Smooth muscle cell (in vitro differentiated cells): ENCODE results near the gene PIGK. TPM values are rescaled to one million over a fixed set of nuclear protein-coding genes. Genes with fewer than 3 reads are reported as not detected.

ENCODE experiments used
- DNase-seq: peaks from one replicate; lab custom pipeline; 2025; ENCODE audit not compliant: unreplicated experiment; lab: John Stamatoyannopoulos, UW
- H2AFZ ChIP-seq: fragments of 200-600 bp; sonication (generic); 2 replicates; pipeline ENCODE4 v1.6.0; 2016; ENCODE audit warnings: antibody characterized with exemption, low read depth, mild to moderate bottlenecking
- H3F3A ChIP-seq: fragments of 200-600 bp; sonication (generic); 2 replicates; pipeline ENCODE4 v1.6.0; 2017; ENCODE audit warnings: antibody characterized with exemption, low read depth
- H3K27ac ChIP-seq: fragments of 200-600 bp; sonication (generic); 2 replicates; pipeline ENCODE4 v1.5.1; 2016; ENCODE audit warnings: low read depth, mild to moderate bottlenecking
- H3K27me3 ChIP-seq: fragments of 200-600 bp; sonication (generic); 2 replicates; pipeline ENCODE4 v1.6.1; 2016; ENCODE audit warnings: low read depth, mild to moderate bottlenecking
- H3K36me3 ChIP-seq: fragments of 200-600 bp; sonication (generic); 2 replicates; pipeline ENCODE4 v1.5.1; 2016; ENCODE audit warnings: low read depth
- H3K4me1 ChIP-seq: fragments of 200-600 bp; sonication (generic); 2 replicates; pipeline ENCODE4 v1.5.1; 2016; ENCODE audit warnings: low read depth
- H3K4me2 ChIP-seq: fragments of 200-600 bp; sonication (generic); 2 replicates; pipeline ENCODE4 v1.6.0; 2016; ENCODE audit warnings: mild to moderate bottlenecking
- H3K4me3 ChIP-seq: fragments of 200-600 bp; sonication (generic); 2 replicates; pipeline ENCODE4 v1.5.1; 2016; ENCODE audit warnings: mild to moderate bottlenecking
- H3K79me2 ChIP-seq: fragments of 200-600 bp; sonication (generic); 2 replicates; pipeline ENCODE4 v1.6.0; 2016; ENCODE audit warnings: low read depth, mild to moderate bottlenecking
- H3K9ac ChIP-seq: fragments of 200-600 bp; sonication (generic); 2 replicates; pipeline ENCODE4 v1.6.0; 2016; ENCODE audit warnings: low read depth
- H3K9me3 ChIP-seq: fragments of 200-600 bp; sonication (generic); replicated peaks from 2 replicates; pipeline ENCODE4 v1.5.1; 2016; ENCODE audit warnings: low read depth
- H4K20me1 ChIP-seq: fragments of 200-600 bp; sonication (generic); 2 replicates; pipeline ENCODE4 v1.6.0; 2016; ENCODE audit warnings: low read depth
- CTCF ChIP-seq: fragments of 200-600 bp; sonication (generic); IDR thresholded peaks from 2 replicates; pipeline ENCODE4 v1.5.1; 2017; ENCODE audit warnings: borderline replicate concordance, mild to moderate bottlenecking, antibody characterized with exemption; ENCODE audit not compliant: insufficient read depth, poor library complexity, severe bottlenecking
- WGBS: methylation state at CpG from one replicate; pipeline ENCODE4 v1.1.7; 2016; ENCODE audit warnings: low lambda C conversion rate; 5-methylcytosine and 5-hydroxymethylcytosine counted together
- polyA plus RNA-seq: library from polyadenylated mRNA; unstranded; fragments of >200 nt; fragmentation: Nextera tagmentation; extraction: Ambion mirVana; gene quantifications from 2 replicates; pipeline ENCODE4 v1.2.1, GENCODE V29; 2016
- total RNA-seq: library from RNA; depleted of rRNA; stranded (reverse); fragments of >200 nt; gene quantifications from 2 replicates; pipeline ENCODE4 v1.2.3, GENCODE V29; 2014

The PIGK gene
- total RNA-seq (39.3 and 44.1 TPM in 2 replicates), polyA plus RNA-seq (18.0 and 18.9 TPM in 2 replicates)

- Histone ChIP-seq H2AFZ (peak within 1 kb of the TSS; percentile 98), H3K79me2 (no peaks in the 10 kb centered on the region), H3K36me3 (no peaks in the 10 kb centered on the region), H3K4me1 (no peaks in the 10 kb centered on the region), H3F3A (no peaks in the 10 kb centered on the region), H3K4me2 (peak within 1 kb of the TSS; percentile 98), H3K27me3 (no peaks in the 10 kb centered on the region), H4K20me1 (no peaks in the 10 kb centered on the region), H3K27ac (peak within 1 kb of the TSS; percentile 40), H3K9ac (peak within 1 kb of the TSS; percentile 69), H3K4me3 (peak within 1 kb of the TSS; percentile 74), H3K9me3 (no peaks in the 10 kb centered on the region)
- TF ChIP-seq CTCF: no peak
- WGBS: under 1% methylated on average over 31 of the region's 31 CpGs
- peak; percentile 23 for DNase-seq
Observed at GRCh38 chr1:77219166-77219887, at the start of gene PIGK. PIGK (minus strand) TSS chr1:77219430; CDS start chr1:77219402, 28 bp downstream.

- no peak overlapping the region for H3K4me2 ChIP-seq
- no peak overlapping the region for H3K27ac ChIP-seq
- H3K4me3 ChIP-seq: no peak overlapping the region
- no peaks in the 10 kb centered on the region for H3K79me2 ChIP-seq
- DNase-seq: no peak
- H2AFZ ChIP-seq: no peak overlapping the region
- no peaks in the 10 kb centered on the region for H3K4me1 ChIP-seq
- no peaks in the 10 kb centered on the region for H3F3A ChIP-seq
- H4K20me1 ChIP-seq: no peaks in the 10 kb centered on the region
- WGBS: 76% methylated on average over 1 of the region's 1 CpG
- no peaks in the 10 kb centered on the region for H3K9me3 ChIP-seq
- no peaks in the 10 kb centered on the region for H3K36me3 ChIP-seq
- no peak overlapping the region for H3K9ac ChIP-seq
- H3K27me3 ChIP-seq: peaks cover 4% of the 10 kb centered on the region
- TF ChIP-seq CTCF: no peak
Observed at GRCh38 chr1:77267035-77267434, 47.8 kb upstream of the PIGK start.

- Histone ChIP-seq H3K4me3 (no peak overlapping the region), H3K79me2 (no peaks in the 10 kb centered on the region), H3K27me3 (peaks cover 4% of the 10 kb centered on the region), H3K36me3 (no peaks in the 10 kb centered on the region), H4K20me1 (no peaks in the 10 kb centered on the region), H3F3A (no peaks in the 10 kb centered on the region), H2AFZ (no peak overlapping the region), H3K4me1 (no peaks in the 10 kb centered on the region), H3K9ac (no peak overlapping the region), H3K4me2 (no peak overlapping the region), H3K9me3 (no peaks in the 10 kb centered on the region), H3K27ac (no peak overlapping the region)
- no peak for TF ChIP-seq CTCF
- DNase-seq: no peak
- WGBS: 62% methylated on average over 1 of the region's 1 CpG
Observed at GRCh38 chr1:77265180-77265579, 46.0 kb upstream of the PIGK start.

DNA sequence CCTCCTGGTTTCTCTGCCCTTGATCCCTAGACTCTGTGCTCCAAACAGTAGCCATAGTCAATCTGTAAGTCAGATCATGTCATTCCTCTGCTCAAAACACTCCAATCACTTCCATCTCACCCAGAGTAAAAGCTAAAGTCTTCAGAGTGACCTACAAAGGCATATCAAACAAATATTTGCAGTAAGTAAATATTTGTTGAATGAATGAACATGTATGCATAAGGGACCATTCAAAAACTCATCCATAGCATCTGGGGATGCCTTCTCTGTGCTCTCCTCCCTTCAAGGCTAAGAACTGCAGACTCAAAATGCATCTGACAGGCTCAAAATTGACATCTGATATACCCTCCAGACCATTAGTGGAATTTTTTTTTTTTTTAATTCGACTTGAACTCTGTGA lies 44.5 kb upstream of the PIGK start:
- Histone ChIP-seq H3K36me3 (no peaks in the 10 kb centered on the region), H3K79me2 (no peaks in the 10 kb centered on the region), H3K27ac (no peak overlapping the region), H3K4me1 (no peaks in the 10 kb centered on the region), H3K4me2 (no peak overlapping the region), H3K27me3 (peaks cover 4% of the 10 kb centered on the region), H3K9me3 (no peaks in the 10 kb centered on the region), H3K9ac (no peak overlapping the region), H3K4me3 (no peak overlapping the region), H2AFZ (no peak overlapping the region), H4K20me1 (no peaks in the 10 kb centered on the region), H3F3A (no peaks in the 10 kb centered on the region)
- 68% methylated on average over 1 of the region's 1 CpG for WGBS
- DNase-seq: no peak
- TF ChIP-seq CTCF: no peak
